Measurements from ENCODE around the gene RTN4IP1.

RTN4IP1 gene

DNA sequence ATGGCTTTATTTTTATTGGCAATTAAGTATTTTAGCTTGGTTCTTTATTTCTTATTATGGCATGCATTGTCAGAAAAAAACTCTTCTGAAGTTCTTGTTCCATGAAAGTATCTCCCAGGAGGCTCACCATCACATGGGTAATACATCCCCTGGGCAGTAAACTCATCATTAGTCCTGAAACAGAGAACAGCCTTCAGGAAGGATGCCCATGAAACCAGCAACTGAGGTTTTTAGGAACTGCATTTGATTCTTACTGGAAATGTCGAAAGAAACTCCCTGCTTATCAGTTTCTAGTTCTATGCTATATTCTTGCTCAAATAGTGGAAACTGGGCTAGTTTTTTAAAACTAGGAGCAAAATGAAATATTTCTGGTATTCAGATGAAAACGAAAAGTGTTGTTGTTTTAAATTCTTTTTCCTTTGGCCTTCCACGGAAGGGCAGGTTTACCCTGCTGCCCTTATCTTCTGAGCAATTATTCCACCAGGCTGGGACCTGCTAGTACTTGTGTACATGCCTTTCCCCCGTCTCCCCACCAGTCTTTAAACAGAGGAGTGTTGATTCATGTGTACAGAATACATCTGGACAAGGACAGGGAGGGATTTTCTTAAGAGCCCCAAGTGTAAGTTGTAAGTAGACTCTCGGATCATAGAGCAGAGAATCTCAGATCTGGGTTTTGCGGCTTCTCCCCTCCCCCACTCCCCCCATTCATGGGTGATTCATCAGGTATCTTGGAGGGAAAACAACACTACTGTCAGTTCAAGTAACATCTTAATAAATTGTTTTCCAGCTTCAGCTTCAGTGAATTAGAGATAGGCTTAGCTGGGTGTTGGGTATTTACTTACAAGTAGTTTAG is 81.5 kb downstream of the RTN4IP1 start:
- no peak for TF ChIP-seq CTCF (conservative IDR thresholded peaks at IDR 0.05; ENCODE audit: low read length)
- no peak overlapping the region for H3K4me3 ChIP-seq (ENCODE audit: low read length)
- peak; percentile 22 for DNase-seq (ENCODE audit: low read depth)

DNA sequence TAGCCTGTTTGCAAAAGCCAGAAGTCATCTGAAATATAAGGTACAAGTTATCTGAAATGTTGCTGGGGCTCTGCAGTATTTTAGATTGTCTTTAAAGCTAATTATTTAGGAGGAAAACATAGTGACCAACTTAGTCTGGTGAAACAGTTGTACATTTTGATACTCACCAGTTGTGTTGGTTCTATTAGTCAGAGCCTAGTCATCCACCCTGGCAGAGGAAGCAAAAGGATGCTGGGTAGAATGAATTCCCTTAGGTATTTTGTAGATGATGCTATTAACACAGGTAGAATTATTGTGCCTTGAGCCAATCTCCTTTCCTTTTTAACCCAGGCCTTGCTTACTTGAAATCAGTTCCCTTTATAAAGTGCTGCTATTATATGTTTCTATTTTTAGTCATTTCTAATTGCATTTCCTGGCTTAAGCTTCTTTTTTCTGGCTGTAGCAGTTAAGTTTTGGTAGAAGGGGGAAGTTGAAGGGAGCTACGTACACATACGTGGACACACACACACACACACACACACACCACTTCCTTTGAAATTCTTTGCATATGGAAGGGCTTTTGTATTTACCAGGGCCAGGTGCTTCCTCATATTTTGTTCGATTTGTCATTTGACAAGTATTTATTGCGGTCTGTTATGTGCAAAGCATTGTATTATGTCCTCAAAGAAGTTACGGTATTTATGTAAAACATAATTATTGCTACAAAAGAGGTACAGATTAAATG is 82.4 kb downstream of the RTN4IP1 start:
- no peak for TF ChIP-seq CTCF (conservative IDR thresholded peaks at IDR 0.05; ENCODE audit: low read length)
- no peak overlapping the region for H3K4me3 ChIP-seq (ENCODE audit: low read length)
- peak; percentile 73 for DNase-seq (ENCODE audit: low read depth)

- DNase-seq (ENCODE audit: low read depth) = peak; percentile 58
- no peak for TF ChIP-seq CTCF (conservative IDR thresholded peaks at IDR 0.05; ENCODE audit: low read length)
- H3K4me3 ChIP-seq (ENCODE audit: low read length) = no peak overlapping the region
These were observed 83.0 kb downstream of the RTN4IP1 start for GRCh38 chr6:106546261-106546690.

DNA sequence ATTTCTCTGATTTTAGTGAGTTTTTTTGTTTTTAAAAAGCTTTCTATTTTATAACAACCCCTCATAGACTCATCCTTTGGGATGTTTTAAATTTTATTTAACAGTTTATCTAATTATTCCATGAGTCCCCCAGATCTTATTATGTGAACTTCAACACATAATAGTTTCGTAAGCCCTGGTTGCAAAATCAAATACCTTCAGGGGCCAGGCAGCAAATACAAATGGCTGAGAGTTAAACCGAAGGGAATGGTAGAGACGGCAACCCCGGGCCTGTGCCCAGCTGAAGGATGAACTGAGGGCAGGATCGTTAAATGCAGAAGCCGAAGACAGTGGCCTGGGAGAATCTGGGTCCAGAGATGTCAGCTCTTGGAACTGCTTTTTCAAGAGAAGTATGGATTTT is 88.4 kb downstream of the RTN4IP1 start:
- no peak overlapping the region for H3K4me3 ChIP-seq (ENCODE audit: low read length)
- DNase-seq (ENCODE audit: low read depth) = peak; percentile 29
- TF ChIP-seq CTCF (conservative IDR thresholded peaks at IDR 0.05; ENCODE audit: low read length) = no peak

- DNase-seq (ENCODE audit: low read depth) = no peak
- H3K4me3 ChIP-seq (ENCODE audit: low read length) = no peak overlapping the region
- TF ChIP-seq CTCF (conservative IDR thresholded peaks at IDR 0.05; ENCODE audit: low read length) = no peak
These were observed 88.9 kb downstream of the RTN4IP1 start for GRCh38 chr6:106540432-106540831.

- no peak for DNase-seq (ENCODE audit: low read depth)
- H3K4me3 ChIP-seq (ENCODE audit: low read length) = no peak overlapping the region
- TF ChIP-seq CTCF (conservative IDR thresholded peaks at IDR 0.05; ENCODE audit: low read length) = no peak
These were observed 89.4 kb downstream of the RTN4IP1 start for GRCh38 chr6:106539936-106540335.

Data from AG10803 (cell line).